Loucy (cell line): ENCODE measurements around the gene ASPHD1.

Experiments
- EZH2phosphoT487 ChIP-seq: fragments of 200-600 bp; IDR thresholded peaks from 2 replicates; pipeline ENCODE4 v1.6.1; 2018; ENCODE audit warnings: antibody characterized with exemption, mild to moderate bottlenecking, moderate library complexity, borderline replicate concordance
- TF ChIP-seq, protein P1 (sequence below): fragments of 200-600 bp; sonication (generic); conservative IDR thresholded peaks from 2 replicates; pipeline ENCODE4 v1.5.1; 2014; ENCODE audit warnings: mild to moderate bottlenecking, antibody characterized with exemption, low read length

DNA sequence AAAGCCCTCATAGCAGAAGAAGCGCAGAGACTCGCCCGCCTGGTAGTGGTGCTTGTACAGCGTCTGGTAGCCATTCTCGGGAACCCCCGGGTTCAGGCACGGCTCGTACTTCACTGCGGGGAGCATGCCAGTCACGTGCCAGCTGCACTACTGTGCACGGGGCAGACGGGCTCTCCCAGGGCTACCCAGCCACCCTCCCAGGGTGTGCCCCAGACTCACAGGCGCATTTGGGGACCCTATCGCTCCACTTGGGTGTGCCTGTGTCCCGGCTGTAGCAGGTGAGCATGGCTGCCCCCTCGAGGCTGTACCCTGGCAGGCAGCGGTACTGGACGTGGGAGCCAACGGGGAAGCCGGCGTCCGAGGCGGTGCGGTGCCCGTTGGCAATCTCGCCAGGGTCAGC, 27.0 kb upstream of the ASPHD1 start:
- TF ChIP-seq, protein P1, sequence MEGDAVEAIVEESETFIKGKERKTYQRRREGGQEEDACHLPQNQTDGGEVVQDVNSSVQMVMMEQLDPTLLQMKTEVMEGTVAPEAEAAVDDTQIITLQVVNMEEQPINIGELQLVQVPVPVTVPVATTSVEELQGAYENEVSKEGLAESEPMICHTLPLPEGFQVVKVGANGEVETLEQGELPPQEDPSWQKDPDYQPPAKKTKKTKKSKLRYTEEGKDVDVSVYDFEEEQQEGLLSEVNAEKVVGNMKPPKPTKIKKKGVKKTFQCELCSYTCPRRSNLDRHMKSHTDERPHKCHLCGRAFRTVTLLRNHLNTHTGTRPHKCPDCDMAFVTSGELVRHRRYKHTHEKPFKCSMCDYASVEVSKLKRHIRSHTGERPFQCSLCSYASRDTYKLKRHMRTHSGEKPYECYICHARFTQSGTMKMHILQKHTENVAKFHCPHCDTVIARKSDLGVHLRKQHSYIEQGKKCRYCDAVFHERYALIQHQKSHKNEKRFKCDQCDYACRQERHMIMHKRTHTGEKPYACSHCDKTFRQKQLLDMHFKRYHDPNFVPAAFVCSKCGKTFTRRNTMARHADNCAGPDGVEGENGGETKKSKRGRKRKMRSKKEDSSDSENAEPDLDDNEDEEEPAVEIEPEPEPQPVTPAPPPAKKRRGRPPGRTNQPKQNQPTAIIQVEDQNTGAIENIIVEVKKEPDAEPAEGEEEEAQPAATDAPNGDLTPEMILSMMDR, result no peak
- TF ChIP-seq EZH2phosphoT487, result no peak
